WTC11 (cell line): ENCODE measurements around the gene RUVBL2.
A peak's percentile ranks its signal among the peaks of the same experiment; 100 is the strongest.

Experiments
- CBFB ChIP-seq: sonication (generic); formaldehyde crosslinking; IDR thresholded peaks from 2 replicates; pipeline ENCODE4 v1.8.1; 2022; ENCODE audit warnings: mild to moderate bottlenecking, low read depth, missing genetic modification reagents
- GABPB1 ChIP-seq: sonication (generic); formaldehyde crosslinking; IDR thresholded peaks from 2 replicates; pipeline ENCODE4 v1.8.1; 2023; ENCODE audit warnings: mild to moderate bottlenecking, missing genetic modification reagents
- MYBL2 ChIP-seq: sonication (generic); formaldehyde crosslinking; IDR thresholded peaks from 2 replicates; pipeline ENCODE4 v1.8.1; 2023; ENCODE audit warnings: mild to moderate bottlenecking, moderate library complexity, missing genetic modification reagents
- NR3C1 ChIP-seq: sonication (generic); formaldehyde crosslinking; conservative IDR thresholded peaks from 2 replicates; pipeline ENCODE4 v1.8.1; 2023; ENCODE audit warnings: low read depth, mild to moderate bottlenecking, missing genetic modification reagents
- RELA ChIP-seq: sonication (generic); formaldehyde crosslinking; IDR thresholded peaks from 2 replicates; pipeline ENCODE4 v1.8.1; 2022; ENCODE audit warnings: missing genetic modification reagents, mild to moderate bottlenecking, borderline replicate concordance
- SMAD3 ChIP-seq: sonication (generic); formaldehyde crosslinking; IDR thresholded peaks from 2 replicates; pipeline ENCODE4 v1.8.0; 2022; ENCODE audit warnings: missing genetic modification reagents, mild to moderate bottlenecking, borderline replicate concordance
- SP1 ChIP-seq: sonication (generic); formaldehyde crosslinking; conservative IDR thresholded peaks from 2 replicates; pipeline ENCODE4 v1.8.1; 2022; ENCODE audit warnings: missing genetic modification reagents
- ZNF121 ChIP-seq: sonication (generic); formaldehyde crosslinking; IDR thresholded peaks from 2 replicates; pipeline ENCODE4 v1.8.0; 2023; ENCODE audit warnings: missing genetic modification reagents
- ZNF219 ChIP-seq: sonication (generic); formaldehyde crosslinking; IDR thresholded peaks from 2 replicates; pipeline ENCODE4 v1.8.0; 2023; ENCODE audit warnings: missing genetic modification reagents, mild to moderate bottlenecking, borderline replicate concordance
- ZNF317 ChIP-seq: sonication (generic); formaldehyde crosslinking; IDR thresholded peaks from 2 replicates; pipeline ENCODE4 v1.8.1; 2023; ENCODE audit warnings: low read depth, mild to moderate bottlenecking, moderate library complexity, missing genetic modification reagents, borderline replicate concordance
- TF ChIP-seq, protein P1 (sequence below): sonication (generic); formaldehyde crosslinking; IDR thresholded peaks from 2 replicates; pipeline ENCODE4 v1.8.0; 2022; ENCODE audit warnings: missing genetic modification reagents
- TF ChIP-seq, protein P2 (sequence below): sonication (generic); formaldehyde crosslinking; IDR thresholded peaks from 2 replicates; pipeline ENCODE4 v1.8.1; 2022; ENCODE audit warnings: mild to moderate bottlenecking, missing genetic modification reagents, moderate library complexity, borderline replicate concordance
- TF ChIP-seq, protein P3 (sequence below): fragments of 200-600 bp; IDR thresholded peaks from 2 replicates; pipeline ENCODE4 v1.8.0; 2022; ENCODE audit warnings: antibody characterized with exemption
- TF ChIP-seq, protein P4 (sequence below): sonication (generic); formaldehyde crosslinking; conservative IDR thresholded peaks from 2 replicates; pipeline ENCODE4 v1.8.1; 2023; ENCODE audit warnings: mild to moderate bottlenecking, low read depth, missing genetic modification reagents, moderate library complexity

DNA sequence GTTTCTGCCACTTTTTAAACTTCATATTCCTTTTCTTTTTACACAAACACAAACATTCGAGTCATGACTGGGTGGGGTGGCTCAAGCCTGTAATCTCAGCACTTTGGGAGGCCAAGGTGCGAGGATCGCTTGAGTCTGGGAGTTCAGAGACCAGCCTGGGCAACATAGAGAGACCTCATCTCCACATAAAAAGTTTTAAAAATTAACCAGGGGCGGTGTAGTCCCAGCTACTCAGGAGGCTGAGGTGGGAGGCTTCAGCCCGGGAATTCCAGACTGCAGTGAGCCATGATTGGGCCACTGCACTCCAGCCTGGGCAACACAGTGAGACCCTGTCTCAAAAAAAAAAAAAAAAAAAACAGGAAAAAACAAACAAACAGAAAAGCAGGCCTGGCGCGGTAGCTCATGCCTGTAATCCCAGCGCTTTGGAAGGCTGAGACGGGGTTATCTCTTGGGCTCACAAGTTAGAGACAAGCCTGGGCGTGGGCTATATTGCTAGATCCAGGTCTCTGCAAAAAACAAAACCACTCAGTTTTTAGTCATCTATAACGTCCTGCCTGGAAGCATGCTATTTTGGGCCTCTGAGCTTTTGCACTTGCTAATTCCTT is 39.6 kb upstream of the RUVBL2 start:
- TF ChIP-seq SP1 (CRISPR knock-in tag) = no peak
- no peak for TF ChIP-seq NR3C1 (CRISPR knock-in tag)
- TF ChIP-seq ZNF121 (CRISPR knock-in tag) = peak; percentile 12; the same call in 1 of the 2 replicates
- TF ChIP-seq, protein P1, sequence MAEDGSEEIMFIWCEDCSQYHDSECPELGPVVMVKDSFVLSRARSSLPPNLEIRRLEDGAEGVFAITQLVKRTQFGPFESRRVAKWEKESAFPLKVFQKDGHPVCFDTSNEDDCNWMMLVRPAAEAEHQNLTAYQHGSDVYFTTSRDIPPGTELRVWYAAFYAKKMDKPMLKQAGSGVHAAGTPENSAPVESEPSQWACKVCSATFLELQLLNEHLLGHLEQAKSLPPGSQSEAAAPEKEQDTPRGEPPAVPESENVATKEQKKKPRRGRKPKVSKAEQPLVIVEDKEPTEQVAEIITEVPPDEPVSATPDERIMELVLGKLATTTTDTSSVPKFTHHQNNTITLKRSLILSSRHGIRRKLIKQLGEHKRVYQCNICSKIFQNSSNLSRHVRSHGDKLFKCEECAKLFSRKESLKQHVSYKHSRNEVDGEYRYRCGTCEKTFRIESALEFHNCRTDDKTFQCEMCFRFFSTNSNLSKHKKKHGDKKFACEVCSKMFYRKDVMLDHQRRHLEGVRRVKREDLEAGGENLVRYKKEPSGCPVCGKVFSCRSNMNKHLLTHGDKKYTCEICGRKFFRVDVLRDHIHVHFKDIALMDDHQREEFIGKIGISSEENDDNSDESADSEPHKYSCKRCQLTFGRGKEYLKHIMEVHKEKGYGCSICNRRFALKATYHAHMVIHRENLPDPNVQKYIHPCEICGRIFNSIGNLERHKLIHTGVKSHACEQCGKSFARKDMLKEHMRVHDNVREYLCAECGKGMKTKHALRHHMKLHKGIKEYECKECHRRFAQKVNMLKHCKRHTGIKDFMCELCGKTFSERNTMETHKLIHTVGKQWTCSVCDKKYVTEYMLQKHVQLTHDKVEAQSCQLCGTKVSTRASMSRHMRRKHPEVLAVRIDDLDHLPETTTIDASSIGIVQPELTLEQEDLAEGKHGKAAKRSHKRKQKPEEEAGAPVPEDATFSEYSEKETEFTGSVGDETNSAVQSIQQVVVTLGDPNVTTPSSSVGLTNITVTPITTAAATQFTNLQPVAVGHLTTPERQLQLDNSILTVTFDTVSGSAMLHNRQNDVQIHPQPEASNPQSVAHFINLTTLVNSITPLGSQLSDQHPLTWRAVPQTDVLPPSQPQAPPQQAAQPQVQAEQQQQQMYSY (CRISPR knock-in tag) = no peak
- no peak for TF ChIP-seq MYBL2 (CRISPR knock-in tag)
- TF ChIP-seq ZNF219 (CRISPR knock-in tag) = no peak
- TF ChIP-seq, protein P2, sequence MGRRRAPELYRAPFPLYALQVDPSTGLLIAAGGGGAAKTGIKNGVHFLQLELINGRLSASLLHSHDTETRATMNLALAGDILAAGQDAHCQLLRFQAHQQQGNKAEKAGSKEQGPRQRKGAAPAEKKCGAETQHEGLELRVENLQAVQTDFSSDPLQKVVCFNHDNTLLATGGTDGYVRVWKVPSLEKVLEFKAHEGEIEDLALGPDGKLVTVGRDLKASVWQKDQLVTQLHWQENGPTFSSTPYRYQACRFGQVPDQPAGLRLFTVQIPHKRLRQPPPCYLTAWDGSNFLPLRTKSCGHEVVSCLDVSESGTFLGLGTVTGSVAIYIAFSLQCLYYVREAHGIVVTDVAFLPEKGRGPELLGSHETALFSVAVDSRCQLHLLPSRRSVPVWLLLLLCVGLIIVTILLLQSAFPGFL (CRISPR knock-in tag) = no peak
- no peak for TF ChIP-seq SMAD3 (CRISPR knock-in tag)
- TF ChIP-seq, protein P3, sequence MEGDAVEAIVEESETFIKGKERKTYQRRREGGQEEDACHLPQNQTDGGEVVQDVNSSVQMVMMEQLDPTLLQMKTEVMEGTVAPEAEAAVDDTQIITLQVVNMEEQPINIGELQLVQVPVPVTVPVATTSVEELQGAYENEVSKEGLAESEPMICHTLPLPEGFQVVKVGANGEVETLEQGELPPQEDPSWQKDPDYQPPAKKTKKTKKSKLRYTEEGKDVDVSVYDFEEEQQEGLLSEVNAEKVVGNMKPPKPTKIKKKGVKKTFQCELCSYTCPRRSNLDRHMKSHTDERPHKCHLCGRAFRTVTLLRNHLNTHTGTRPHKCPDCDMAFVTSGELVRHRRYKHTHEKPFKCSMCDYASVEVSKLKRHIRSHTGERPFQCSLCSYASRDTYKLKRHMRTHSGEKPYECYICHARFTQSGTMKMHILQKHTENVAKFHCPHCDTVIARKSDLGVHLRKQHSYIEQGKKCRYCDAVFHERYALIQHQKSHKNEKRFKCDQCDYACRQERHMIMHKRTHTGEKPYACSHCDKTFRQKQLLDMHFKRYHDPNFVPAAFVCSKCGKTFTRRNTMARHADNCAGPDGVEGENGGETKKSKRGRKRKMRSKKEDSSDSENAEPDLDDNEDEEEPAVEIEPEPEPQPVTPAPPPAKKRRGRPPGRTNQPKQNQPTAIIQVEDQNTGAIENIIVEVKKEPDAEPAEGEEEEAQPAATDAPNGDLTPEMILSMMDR = no peak
- no peak for TF ChIP-seq ZNF317
- TF ChIP-seq, protein P4, sequence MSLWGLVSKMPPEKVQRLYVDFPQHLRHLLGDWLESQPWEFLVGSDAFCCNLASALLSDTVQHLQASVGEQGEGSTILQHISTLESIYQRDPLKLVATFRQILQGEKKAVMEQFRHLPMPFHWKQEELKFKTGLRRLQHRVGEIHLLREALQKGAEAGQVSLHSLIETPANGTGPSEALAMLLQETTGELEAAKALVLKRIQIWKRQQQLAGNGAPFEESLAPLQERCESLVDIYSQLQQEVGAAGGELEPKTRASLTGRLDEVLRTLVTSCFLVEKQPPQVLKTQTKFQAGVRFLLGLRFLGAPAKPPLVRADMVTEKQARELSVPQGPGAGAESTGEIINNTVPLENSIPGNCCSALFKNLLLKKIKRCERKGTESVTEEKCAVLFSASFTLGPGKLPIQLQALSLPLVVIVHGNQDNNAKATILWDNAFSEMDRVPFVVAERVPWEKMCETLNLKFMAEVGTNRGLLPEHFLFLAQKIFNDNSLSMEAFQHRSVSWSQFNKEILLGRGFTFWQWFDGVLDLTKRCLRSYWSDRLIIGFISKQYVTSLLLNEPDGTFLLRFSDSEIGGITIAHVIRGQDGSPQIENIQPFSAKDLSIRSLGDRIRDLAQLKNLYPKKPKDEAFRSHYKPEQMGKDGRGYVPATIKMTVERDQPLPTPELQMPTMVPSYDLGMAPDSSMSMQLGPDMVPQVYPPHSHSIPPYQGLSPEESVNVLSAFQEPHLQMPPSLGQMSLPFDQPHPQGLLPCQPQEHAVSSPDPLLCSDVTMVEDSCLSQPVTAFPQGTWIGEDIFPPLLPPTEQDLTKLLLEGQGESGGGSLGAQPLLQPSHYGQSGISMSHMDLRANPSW (CRISPR knock-in tag) = no peak
- TF ChIP-seq CBFB (CRISPR knock-in tag) = no peak
- TF ChIP-seq GABPB1 = no peak
- no peak for TF ChIP-seq RELA (CRISPR knock-in tag)
